Liver (tissue), 9 donors: ENCODE data around the gene NKD1. TPM values are rescaled to one million over a fixed set of nuclear protein-coding genes. Genes with fewer than 3 reads are reported as not detected.
A peak's percentile ranks its signal among the peaks of the same experiment; 100 is the strongest.

Experiments used
- DNase-seq: peaks from one replicate; pipeline ENCODE4 v3.0.0-alpha.2; 2017; ENCODE audit warnings: low spot score
- H3K27ac ChIP-seq, 2 donors: one replicate each; pipeline ENCODE4 v1.7.0; 2013; ENCODE audit warnings: inconsistent platforms in 2 of 2, low read length in 2 of 2, control low read depth in 1 of 2, low read depth in 1 of 2, mild to moderate bottlenecking in 1 of 2
- H3K27me3 ChIP-seq, 4 donors: one replicate each; pipeline versions ENCODE4 v1.6.1 to v1.7.0; 2013; ENCODE audit warnings: low read length in 3 of 4, inconsistent platforms in 1 of 4, mild to moderate bottlenecking in 1 of 4, moderate library complexity in 1 of 4; ENCODE audit not compliant: control insufficient read depth in 4 of 4, insufficient read depth in 4 of 4
- H3K36me3 ChIP-seq, 4 donors: one replicate each; pipeline versions ENCODE4 v1.6.1 to v1.7.0; 2013; ENCODE audit warnings: low read length in 3 of 4, mild to moderate bottlenecking in 3 of 4, low read depth in 1 of 4, moderate library complexity in 1 of 4; ENCODE audit not compliant: control insufficient read depth in 4 of 4, insufficient read depth in 3 of 4
- H3K4me1 ChIP-seq, 4 donors: one replicate each; pipeline versions ENCODE4 v1.6.1 to v1.7.0; 2013; ENCODE audit warnings: low read length in 3 of 4, mild to moderate bottlenecking in 3 of 4, moderate library complexity in 1 of 4; ENCODE audit not compliant: control insufficient read depth in 4 of 4, insufficient read depth in 4 of 4
- H3K4me3 ChIP-seq, 3 donors: one replicate each; pipeline versions ENCODE4 v1.6.1 to v1.7.0; 2013; ENCODE audit warnings: low read length in 3 of 3, control low read depth in 1 of 3, low read depth in 1 of 3, mild to moderate bottlenecking in 1 of 3
- H3K9ac ChIP-seq, 2 donors: one replicate each; pipeline ENCODE4 v1.7.0; 2013; ENCODE audit warnings: low read length in 2 of 2, mild to moderate bottlenecking in 2 of 2, moderate library complexity in 2 of 2, control low read depth in 1 of 2, low read depth in 1 of 2
- H3K9me3 ChIP-seq, 4 donors: one replicate each; pipeline versions ENCODE4 v1.6.1 to v1.7.0; 2013; ENCODE audit warnings: low read length in 3 of 4; ENCODE audit not compliant: control insufficient read depth in 4 of 4
- EGR1 ChIP-seq, 2 donors: IDR thresholded peaks; 2 replicates each; pipeline ENCODE4 v1.6.1; 2016 to 2018; ENCODE audit warnings: antibody characterized with exemption in 2 of 2, low read depth in 2 of 2
- FOXA1 ChIP-seq: IDR thresholded peaks from 2 replicates; pipeline ENCODE4 v1.6.1; 2016; ENCODE audit warnings: antibody characterized with exemption
- FOXA2 ChIP-seq: IDR thresholded peaks from 2 replicates; pipeline ENCODE4 v1.6.1; 2016; ENCODE audit warnings: antibody characterized with exemption
- GABPA ChIP-seq, 2 donors: IDR thresholded peaks in 1 of 2; conservative IDR thresholded peaks in 1 of 2; 2 replicates each; pipeline ENCODE4 v1.6.1; 2016; ENCODE audit warnings: antibody characterized with exemption in 2 of 2, mild to moderate bottlenecking in 1 of 2, moderate library complexity in 1 of 2
- HNF4A ChIP-seq, 2 donors: conservative IDR thresholded peaks; 2 replicates each; pipeline ENCODE4 v1.6.1; 2016; ENCODE audit warnings: antibody characterized with exemption in 2 of 2, mild to moderate bottlenecking in 2 of 2
- HNF4G ChIP-seq: IDR thresholded peaks from 2 replicates; pipeline ENCODE4 v1.6.1; 2016; ENCODE audit warnings: antibody characterized with exemption
- JUND ChIP-seq, 2 donors: IDR thresholded peaks; 2 replicates each; pipeline ENCODE4 v1.6.1; 2016; ENCODE audit warnings: antibody characterized with exemption in 2 of 2
- NR2F2 ChIP-seq: IDR thresholded peaks from 2 replicates; pipeline ENCODE4 v1.6.1; 2016; ENCODE audit warnings: antibody characterized with exemption
- RAD21 ChIP-seq, 2 donors: IDR thresholded peaks; 2 replicates each; pipeline ENCODE4 v1.6.1; 2016; ENCODE audit warnings: antibody characterized with exemption in 2 of 2, mild to moderate bottlenecking in 2 of 2
- RXRA ChIP-seq, 2 donors: IDR thresholded peaks; 2 replicates each; pipeline ENCODE4 v1.6.1; 2017 to 2018; ENCODE audit warnings: antibody characterized with exemption in 2 of 2, mild to moderate bottlenecking in 1 of 2
- SP1 ChIP-seq: IDR thresholded peaks from 2 replicates; pipeline ENCODE4 v1.6.1; 2018; ENCODE audit warnings: antibody characterized with exemption, mild to moderate bottlenecking
- TAF1 ChIP-seq: conservative IDR thresholded peaks from 2 replicates; pipeline ENCODE4 v1.6.1; 2016; ENCODE audit warnings: antibody characterized with exemption, mild to moderate bottlenecking
- YY1 ChIP-seq: IDR thresholded peaks from 2 replicates; pipeline ENCODE4 v1.6.1; 2016; ENCODE audit warnings: antibody characterized with exemption, mild to moderate bottlenecking
- WGBS: extraction: QIAGEN DNeasy Blood & Tissue Kit; methylation state at CpG from one replicate; pipeline ENCODE4 v1.1.7; 2013; 5-methylcytosine and 5-hydroxymethylcytosine counted together
- polyA plus RNA-seq, 2 donors: library from polyadenylated mRNA; stranded (reverse) in 1 of 2; unstranded in 1 of 2; fragments of 200-250 nt in 1 of 2; fragments of >200 nt in 1 of 2; fragmentation: Nextera tagmentation in 1 of 2; extraction: Ambion mirVana in 1 of 2; gene quantifications; one replicate each; pipeline versions ENCODE4 v1.2.1 to v1.2.3, GENCODE V29; 2013 to 2015
- total RNA-seq, 2 donors: library from RNA; depleted of rRNA; stranded (reverse); fragments of >200 nt; gene quantifications; one replicate each; pipeline ENCODE4 v1.2.3, GENCODE V29; 2014
- TF ChIP-seq, protein P1 (sequence below): IDR thresholded peaks from 2 replicates; pipeline ENCODE4 v1.6.1; 2016; ENCODE audit warnings: antibody characterized with exemption
- TF ChIP-seq, protein P2 (sequence below): IDR thresholded peaks from 2 replicates; pipeline ENCODE4 v1.6.1; 2016; ENCODE audit warnings: antibody characterized with exemption
- TF ChIP-seq, protein P3 (sequence below): fragments of 150-350 bp; IDR thresholded peaks from 2 replicates; pipeline ENCODE4 v1.5.1; 2017; ENCODE audit warnings: improper control_type of control experiment, low read depth, low read length; ENCODE audit not compliant: missing input control
- TF ChIP-seq, protein P4 (sequence below): IDR thresholded peaks from 2 replicates; pipeline ENCODE4 v1.6.1; 2016; ENCODE audit warnings: antibody characterized with exemption
- TF ChIP-seq, protein P5 (sequence below): IDR thresholded peaks from 2 replicates; pipeline ENCODE4 v1.6.1; 2016; ENCODE audit warnings: antibody characterized with exemption, mild to moderate bottlenecking
- donor health status: healthy.
- donor health status: healthy.
- donor health status: healthy.
- donor health status: healthy.
- donor health status: healthy.

Gene NKD1
- total and polyA plus RNA-seq, 4 donors: 0.28 to 3.5 (median 0.85) TPM

DNA sequence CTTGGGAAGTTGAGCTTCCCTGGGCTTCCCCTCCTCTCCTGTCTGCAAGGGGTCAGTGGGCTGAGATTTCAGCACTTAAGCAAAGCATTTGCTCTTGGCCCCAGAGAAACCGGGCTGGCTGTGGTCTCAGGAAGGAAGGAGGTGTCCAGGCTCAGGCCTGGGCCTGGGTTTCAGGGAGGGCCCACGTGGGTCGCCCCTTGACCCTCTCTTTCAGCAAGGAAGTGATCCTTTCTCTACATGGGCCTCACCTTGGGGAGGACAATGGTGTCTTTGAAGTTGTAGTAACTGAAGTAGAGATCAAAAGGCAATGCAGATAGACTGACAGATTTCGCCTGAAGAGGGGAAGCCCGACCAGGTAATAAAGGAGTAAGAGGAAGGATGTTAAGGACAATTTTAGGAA, 147.9 kb downstream of the NKD1 start:
- Histone ChIP-seq H3K9ac (no peak overlapping the region), H3K36me3 (no peaks in the 10 kb centered on the region), H3K9me3 (no peaks in the 10 kb centered on the region), H3K27ac (peak overlapping the region; percentile 82 to 96), H3K4me1 (peaks cover 6 to 45% (median 24%) of the 10 kb centered on the region in 4 donors), H3K4me3 (no peak overlapping the region), H3K27me3 (no peaks in the 10 kb centered on the region)
- DNase-seq: no peak
- 56% methylated on average over 5 of the region's 5 CpGs for WGBS
- TF ChIP-seq, protein P1, sequence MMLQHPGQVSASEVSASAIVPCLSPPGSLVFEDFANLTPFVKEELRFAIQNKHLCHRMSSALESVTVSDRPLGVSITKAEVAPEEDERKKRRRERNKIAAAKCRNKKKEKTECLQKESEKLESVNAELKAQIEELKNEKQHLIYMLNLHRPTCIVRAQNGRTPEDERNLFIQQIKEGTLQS: no peak
- TF ChIP-seq, protein P2, sequence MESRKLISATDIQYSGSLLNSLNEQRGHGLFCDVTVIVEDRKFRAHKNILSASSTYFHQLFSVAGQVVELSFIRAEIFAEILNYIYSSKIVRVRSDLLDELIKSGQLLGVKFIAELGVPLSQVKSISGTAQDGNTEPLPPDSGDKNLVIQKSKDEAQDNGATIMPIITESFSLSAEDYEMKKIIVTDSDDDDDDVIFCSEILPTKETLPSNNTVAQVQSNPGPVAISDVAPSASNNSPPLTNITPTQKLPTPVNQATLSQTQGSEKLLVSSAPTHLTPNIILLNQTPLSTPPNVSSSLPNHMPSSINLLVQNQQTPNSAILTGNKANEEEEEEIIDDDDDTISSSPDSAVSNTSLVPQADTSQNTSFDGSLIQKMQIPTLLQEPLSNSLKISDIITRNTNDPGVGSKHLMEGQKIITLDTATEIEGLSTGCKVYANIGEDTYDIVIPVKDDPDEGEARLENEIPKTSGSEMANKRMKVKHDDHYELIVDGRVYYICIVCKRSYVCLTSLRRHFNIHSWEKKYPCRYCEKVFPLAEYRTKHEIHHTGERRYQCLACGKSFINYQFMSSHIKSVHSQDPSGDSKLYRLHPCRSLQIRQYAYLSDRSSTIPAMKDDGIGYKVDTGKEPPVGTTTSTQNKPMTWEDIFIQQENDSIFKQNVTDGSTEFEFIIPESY: no peak
- TF ChIP-seq SP1: no peak
- TF ChIP-seq TAF1: no peak
- TF ChIP-seq, protein P3, sequence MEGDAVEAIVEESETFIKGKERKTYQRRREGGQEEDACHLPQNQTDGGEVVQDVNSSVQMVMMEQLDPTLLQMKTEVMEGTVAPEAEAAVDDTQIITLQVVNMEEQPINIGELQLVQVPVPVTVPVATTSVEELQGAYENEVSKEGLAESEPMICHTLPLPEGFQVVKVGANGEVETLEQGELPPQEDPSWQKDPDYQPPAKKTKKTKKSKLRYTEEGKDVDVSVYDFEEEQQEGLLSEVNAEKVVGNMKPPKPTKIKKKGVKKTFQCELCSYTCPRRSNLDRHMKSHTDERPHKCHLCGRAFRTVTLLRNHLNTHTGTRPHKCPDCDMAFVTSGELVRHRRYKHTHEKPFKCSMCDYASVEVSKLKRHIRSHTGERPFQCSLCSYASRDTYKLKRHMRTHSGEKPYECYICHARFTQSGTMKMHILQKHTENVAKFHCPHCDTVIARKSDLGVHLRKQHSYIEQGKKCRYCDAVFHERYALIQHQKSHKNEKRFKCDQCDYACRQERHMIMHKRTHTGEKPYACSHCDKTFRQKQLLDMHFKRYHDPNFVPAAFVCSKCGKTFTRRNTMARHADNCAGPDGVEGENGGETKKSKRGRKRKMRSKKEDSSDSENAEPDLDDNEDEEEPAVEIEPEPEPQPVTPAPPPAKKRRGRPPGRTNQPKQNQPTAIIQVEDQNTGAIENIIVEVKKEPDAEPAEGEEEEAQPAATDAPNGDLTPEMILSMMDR: no peak
- TF ChIP-seq HNF4G: no peak
- TF ChIP-seq JUND (IDR thresholded peaks at IDR 0.05): no peak
- TF ChIP-seq RAD21 (IDR thresholded peaks at IDR 0.05): no peak
- TF ChIP-seq EGR1 (IDR thresholded peaks at IDR 0.05; ENCODE audit: low read depth in 2 of 2): no peak
- TF ChIP-seq RXRA (IDR thresholded peaks at IDR 0.05): no peak
- TF ChIP-seq NR2F2: no peak
- TF ChIP-seq FOXA1: no peak
- TF ChIP-seq, protein P4, sequence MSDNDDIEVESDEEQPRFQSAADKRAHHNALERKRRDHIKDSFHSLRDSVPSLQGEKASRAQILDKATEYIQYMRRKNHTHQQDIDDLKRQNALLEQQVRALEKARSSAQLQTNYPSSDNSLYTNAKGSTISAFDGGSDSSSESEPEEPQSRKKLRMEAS: no peak
- TF ChIP-seq YY1: no peak
- no peak for TF ChIP-seq GABPA (IDR thresholded peaks at IDR 0.05 in 1 of 2, conservative IDR thresholded peaks at IDR 0.05 in 1 of 2)
- TF ChIP-seq, protein P5, sequence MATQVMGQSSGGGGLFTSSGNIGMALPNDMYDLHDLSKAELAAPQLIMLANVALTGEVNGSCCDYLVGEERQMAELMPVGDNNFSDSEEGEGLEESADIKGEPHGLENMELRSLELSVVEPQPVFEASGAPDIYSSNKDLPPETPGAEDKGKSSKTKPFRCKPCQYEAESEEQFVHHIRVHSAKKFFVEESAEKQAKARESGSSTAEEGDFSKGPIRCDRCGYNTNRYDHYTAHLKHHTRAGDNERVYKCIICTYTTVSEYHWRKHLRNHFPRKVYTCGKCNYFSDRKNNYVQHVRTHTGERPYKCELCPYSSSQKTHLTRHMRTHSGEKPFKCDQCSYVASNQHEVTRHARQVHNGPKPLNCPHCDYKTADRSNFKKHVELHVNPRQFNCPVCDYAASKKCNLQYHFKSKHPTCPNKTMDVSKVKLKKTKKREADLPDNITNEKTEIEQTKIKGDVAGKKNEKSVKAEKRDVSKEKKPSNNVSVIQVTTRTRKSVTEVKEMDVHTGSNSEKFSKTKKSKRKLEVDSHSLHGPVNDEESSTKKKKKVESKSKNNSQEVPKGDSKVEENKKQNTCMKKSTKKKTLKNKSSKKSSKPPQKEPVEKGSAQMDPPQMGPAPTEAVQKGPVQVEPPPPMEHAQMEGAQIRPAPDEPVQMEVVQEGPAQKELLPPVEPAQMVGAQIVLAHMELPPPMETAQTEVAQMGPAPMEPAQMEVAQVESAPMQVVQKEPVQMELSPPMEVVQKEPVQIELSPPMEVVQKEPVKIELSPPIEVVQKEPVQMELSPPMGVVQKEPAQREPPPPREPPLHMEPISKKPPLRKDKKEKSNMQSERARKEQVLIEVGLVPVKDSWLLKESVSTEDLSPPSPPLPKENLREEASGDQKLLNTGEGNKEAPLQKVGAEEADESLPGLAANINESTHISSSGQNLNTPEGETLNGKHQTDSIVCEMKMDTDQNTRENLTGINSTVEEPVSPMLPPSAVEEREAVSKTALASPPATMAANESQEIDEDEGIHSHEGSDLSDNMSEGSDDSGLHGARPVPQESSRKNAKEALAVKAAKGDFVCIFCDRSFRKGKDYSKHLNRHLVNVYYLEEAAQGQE: no peak
- TF ChIP-seq FOXA2: no peak
- no peak for TF ChIP-seq HNF4A (conservative IDR thresholded peaks at IDR 0.05)
